ENCODE data around the gene NEDD4.

DNA sequence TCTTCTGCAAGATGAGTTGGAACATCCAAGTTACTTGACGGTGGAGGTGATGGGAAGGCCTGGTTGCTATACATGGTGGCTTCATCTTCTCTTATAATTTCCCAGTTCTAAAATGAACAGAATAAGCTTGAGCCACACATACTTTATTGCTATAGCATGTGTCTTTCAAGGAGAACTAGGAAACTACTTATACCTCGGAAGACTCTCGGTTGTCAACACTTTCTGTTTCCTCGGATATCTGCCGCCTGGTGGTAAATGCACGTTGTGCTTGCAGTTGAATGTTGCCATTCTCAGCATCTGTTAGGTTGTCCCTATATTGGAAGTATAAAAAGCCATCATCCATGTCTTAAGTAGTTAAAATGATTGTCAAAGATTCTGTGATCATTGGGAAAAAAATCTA lies 132.9 kb downstream of the NEDD4 start:
- TF ChIP-seq POLR2AphosphoS5 (IDR thresholded peaks at IDR 0.05) (no peak), POLR2A (IDR thresholded peaks at IDR 0.05) (no peak)
- TF ChIP-seq, protein P1, sequence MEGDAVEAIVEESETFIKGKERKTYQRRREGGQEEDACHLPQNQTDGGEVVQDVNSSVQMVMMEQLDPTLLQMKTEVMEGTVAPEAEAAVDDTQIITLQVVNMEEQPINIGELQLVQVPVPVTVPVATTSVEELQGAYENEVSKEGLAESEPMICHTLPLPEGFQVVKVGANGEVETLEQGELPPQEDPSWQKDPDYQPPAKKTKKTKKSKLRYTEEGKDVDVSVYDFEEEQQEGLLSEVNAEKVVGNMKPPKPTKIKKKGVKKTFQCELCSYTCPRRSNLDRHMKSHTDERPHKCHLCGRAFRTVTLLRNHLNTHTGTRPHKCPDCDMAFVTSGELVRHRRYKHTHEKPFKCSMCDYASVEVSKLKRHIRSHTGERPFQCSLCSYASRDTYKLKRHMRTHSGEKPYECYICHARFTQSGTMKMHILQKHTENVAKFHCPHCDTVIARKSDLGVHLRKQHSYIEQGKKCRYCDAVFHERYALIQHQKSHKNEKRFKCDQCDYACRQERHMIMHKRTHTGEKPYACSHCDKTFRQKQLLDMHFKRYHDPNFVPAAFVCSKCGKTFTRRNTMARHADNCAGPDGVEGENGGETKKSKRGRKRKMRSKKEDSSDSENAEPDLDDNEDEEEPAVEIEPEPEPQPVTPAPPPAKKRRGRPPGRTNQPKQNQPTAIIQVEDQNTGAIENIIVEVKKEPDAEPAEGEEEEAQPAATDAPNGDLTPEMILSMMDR (IDR thresholded peaks at IDR 0.05), result no peak

Data from upper lobe of left lung (tissue), 4 donors.